ENCODE measurements around the gene AIG1. TPM values are rescaled to one million over a fixed set of nuclear protein-coding genes. Genes with fewer than 3 reads are reported as not detected.

The AIG1 gene
- total and polyA plus RNA-seq, 2 of the 13 experiments (the other 11 are each of a cell fraction or from before 2014, with no cell fraction given): 115 to 197 TPM

GRCh38 chr6:143099647-143100046, 39.0 kb downstream of the AIG1 start (continued):
- no peak for TF ChIP-seq ERF (CRISPR knock-in tag; IDR thresholded peaks at IDR 0.05)
- TF ChIP-seq ZNF10 (CRISPR knock-in tag; IDR thresholded peaks at IDR 0.05; ENCODE audit: borderline replicate concordance, low read depth): no peak
- TF ChIP-seq RFXAP (CRISPR knock-in tag; IDR thresholded peaks at IDR 0.05; ENCODE audit: borderline replicate concordance): no peak
- TF ChIP-seq RBAK (CRISPR knock-in tag; IDR thresholded peaks at IDR 0.05): no peak
- no peak for TF ChIP-seq ZNF768 (CRISPR knock-in tag; IDR thresholded peaks at IDR 0.05)

- no peak for FAIRE-seq
- CTCF ChIA-PET (ENCODE audit: low intra/inter-chr PET ratio, low total read pairs): no interaction called here
- Histone ChIP-seq H3K9ac (ENCODE audit: insufficient read depth, low read depth, low read length) (no peak overlapping the region), H3K79me2 (ENCODE audit: insufficient read depth, low read length) (no peaks in the 10 kb centered on the region), H3K4me2 (ENCODE audit: low read depth, low read length) (no peak overlapping the region), H3K9me3 (ENCODE audit: low read length) (no peaks in the 10 kb centered on the region), H3K4me1 (ENCODE audit: insufficient read depth, low read length) (0 out of 2 replicates have a peak, but pooled peaks cover 6% of the 10 kb centered on the region), H3K4me3 (replicated peaks in 1 of 3; ENCODE audit: insufficient read depth in 1 of 3, low read depth in 2 of 3, low read length in 3 of 3) (no peak overlapping the region), H3K27ac (ENCODE audit: extremely low read length, insufficient read depth, low read length) (no peak overlapping the region), H3K36me3 (replicated peaks in 1 of 2; ENCODE audit: control insufficient read depth in 1 of 2, insufficient read depth in 2 of 2, low read length in 2 of 2) (no peaks in the 10 kb centered on the region), H3K27me3 (ENCODE audit: control insufficient read depth in 1 of 2, insufficient read depth in 2 of 2, low read length in 2 of 2) (no peaks in the 10 kb centered on the region), H2AFZ (ENCODE audit: low read length) (no peak overlapping the region), H4K20me1 (ENCODE audit: insufficient read depth, low read length) (no peaks in the 10 kb centered on the region)
- in situ Hi-C loops (cut with HindIII; ENCODE audit: extremely low pct_ligation_motif_present, low pct_unique_long_range_greater_than_20kb) (no loop called here), intact Hi-C loops (cut with micrococcal nuclease; ENCODE audit: unreplicated experiment) (no loop called here)
- POLR2A ChIA-PET: no interaction called here
- ATAC-seq: no peak
- DNase-seq (ENCODE audit: low spot score): no peak
- BruUV-seq (replicated peaks): no TSS peak
- WGBS (ENCODE audit: low lambda C conversion rate): 98% methylated on average over 2 of the region's 2 CpGs
- TF ChIP-seq CEBPB (IDR thresholded peaks at IDR 0.05; ENCODE audit: borderline replicate concordance, low read depth, low read length) (peak; percentile 87), CEBPG (CRISPR knock-in tag; IDR thresholded peaks at IDR 0.05) (0 out of 2 replicates have a peak, but pooled peaks have one; percentile 27), PAXIP1 (CRISPR knock-in tag; conservative IDR thresholded peaks at IDR 0.05) (no peak)
These were observed 39.7 kb downstream of the AIG1 start for GRCh38 chr6:143100429-143100828.

All from HepG2 (cell line).